Measurements from ENCODE around the gene NCAPG2. TPM values are rescaled to one million over a fixed set of nuclear protein-coding genes. Genes with fewer than 3 reads are reported as not detected.
A peak's percentile ranks its signal among the peaks of the same experiment; 100 is the strongest.

Gene NCAPG2
- total RNA-seq, 1 experiment from 2014 or later: 99.2 TPM

DNA sequence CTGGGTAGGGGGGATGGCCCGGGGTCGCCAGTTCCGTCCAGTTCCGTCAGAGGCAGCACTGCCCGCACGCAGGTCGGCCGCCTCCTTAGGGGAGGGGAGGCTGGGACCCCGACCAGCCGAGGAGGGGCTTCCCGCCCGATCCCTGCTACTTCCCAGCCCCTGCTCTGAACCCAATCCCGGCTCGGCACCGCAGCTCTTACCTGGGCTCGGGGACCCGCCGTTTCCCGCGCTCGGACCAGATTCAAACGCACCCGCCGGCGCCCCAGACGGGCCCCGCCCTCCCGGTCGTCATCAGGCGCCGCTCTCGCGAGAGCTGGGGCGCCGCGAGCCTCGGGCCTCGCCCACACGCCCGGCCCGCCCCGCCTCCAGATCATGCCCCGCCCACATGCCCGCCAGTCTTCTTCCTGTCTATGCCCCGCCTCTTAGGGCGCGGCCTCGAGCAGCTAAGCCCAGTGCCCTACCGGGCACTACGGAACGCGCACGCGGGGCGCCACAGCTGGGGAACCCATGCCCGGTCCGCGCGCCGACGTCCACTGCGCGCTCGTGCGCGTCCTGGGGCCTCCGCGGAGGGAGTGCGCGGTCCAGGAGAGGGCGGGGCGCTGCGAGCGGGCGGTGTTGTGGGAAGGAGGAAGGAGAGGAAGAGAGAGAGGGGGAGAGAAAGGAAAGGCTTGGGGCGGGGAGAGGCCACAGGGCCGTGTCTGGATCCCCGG, at the start of gene NCAPG2 (continued):
- TF ChIP-seq, protein P1, sequence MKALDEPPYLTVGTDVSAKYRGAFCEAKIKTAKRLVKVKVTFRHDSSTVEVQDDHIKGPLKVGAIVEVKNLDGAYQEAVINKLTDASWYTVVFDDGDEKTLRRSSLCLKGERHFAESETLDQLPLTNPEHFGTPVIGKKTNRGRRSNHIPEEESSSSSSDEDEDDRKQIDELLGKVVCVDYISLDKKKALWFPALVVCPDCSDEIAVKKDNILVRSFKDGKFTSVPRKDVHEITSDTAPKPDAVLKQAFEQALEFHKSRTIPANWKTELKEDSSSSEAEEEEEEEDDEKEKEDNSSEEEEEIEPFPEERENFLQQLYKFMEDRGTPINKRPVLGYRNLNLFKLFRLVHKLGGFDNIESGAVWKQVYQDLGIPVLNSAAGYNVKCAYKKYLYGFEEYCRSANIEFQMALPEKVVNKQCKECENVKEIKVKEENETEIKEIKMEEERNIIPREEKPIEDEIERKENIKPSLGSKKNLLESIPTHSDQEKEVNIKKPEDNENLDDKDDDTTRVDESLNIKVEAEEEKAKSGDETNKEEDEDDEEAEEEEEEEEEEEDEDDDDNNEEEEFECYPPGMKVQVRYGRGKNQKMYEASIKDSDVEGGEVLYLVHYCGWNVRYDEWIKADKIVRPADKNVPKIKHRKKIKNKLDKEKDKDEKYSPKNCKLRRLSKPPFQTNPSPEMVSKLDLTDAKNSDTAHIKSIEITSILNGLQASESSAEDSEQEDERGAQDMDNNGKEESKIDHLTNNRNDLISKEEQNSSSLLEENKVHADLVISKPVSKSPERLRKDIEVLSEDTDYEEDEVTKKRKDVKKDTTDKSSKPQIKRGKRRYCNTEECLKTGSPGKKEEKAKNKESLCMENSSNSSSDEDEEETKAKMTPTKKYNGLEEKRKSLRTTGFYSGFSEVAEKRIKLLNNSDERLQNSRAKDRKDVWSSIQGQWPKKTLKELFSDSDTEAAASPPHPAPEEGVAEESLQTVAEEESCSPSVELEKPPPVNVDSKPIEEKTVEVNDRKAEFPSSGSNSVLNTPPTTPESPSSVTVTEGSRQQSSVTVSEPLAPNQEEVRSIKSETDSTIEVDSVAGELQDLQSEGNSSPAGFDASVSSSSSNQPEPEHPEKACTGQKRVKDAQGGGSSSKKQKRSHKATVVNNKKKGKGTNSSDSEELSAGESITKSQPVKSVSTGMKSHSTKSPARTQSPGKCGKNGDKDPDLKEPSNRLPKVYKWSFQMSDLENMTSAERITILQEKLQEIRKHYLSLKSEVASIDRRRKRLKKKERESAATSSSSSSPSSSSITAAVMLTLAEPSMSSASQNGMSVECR (CRISPR knock-in tag; IDR thresholded peaks at IDR 0.05; ENCODE audit: borderline replicate concordance): peak; percentile 54; the same call in 1 of the 2 replicates
- TF ChIP-seq, protein P2, sequence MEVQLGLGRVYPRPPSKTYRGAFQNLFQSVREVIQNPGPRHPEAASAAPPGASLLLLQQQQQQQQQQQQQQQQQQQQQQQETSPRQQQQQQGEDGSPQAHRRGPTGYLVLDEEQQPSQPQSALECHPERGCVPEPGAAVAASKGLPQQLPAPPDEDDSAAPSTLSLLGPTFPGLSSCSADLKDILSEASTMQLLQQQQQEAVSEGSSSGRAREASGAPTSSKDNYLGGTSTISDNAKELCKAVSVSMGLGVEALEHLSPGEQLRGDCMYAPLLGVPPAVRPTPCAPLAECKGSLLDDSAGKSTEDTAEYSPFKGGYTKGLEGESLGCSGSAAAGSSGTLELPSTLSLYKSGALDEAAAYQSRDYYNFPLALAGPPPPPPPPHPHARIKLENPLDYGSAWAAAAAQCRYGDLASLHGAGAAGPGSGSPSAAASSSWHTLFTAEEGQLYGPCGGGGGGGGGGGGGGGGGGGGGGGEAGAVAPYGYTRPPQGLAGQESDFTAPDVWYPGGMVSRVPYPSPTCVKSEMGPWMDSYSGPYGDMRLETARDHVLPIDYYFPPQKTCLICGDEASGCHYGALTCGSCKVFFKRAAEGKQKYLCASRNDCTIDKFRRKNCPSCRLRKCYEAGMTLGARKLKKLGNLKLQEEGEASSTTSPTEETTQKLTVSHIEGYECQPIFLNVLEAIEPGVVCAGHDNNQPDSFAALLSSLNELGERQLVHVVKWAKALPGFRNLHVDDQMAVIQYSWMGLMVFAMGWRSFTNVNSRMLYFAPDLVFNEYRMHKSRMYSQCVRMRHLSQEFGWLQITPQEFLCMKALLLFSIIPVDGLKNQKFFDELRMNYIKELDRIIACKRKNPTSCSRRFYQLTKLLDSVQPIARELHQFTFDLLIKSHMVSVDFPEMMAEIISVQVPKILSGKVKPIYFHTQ (CRISPR knock-in tag; IDR thresholded peaks at IDR 0.05): no peak
- TF ChIP-seq, protein P3, sequence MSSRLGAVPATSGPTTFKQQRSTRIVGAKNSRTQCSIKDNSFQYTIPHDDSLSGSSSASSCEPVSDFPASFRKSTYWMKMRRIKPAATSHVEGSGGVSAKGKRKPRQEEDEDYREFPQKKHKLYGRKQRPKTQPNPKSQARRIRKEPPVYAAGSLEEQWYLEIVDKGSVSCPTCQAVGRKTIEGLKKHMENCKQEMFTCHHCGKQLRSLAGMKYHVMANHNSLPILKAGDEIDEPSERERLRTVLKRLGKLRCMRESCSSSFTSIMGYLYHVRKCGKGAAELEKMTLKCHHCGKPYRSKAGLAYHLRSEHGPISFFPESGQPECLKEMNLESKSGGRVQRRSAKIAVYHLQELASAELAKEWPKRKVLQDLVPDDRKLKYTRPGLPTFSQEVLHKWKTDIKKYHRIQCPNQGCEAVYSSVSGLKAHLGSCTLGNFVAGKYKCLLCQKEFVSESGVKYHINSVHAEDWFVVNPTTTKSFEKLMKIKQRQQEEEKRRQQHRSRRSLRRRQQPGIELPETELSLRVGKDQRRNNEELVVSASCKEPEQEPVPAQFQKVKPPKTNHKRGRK (CRISPR knock-in tag; IDR thresholded peaks at IDR 0.05; ENCODE audit: borderline replicate concordance): no peak
- TF ChIP-seq SMAD4 (CRISPR knock-in tag; IDR thresholded peaks at IDR 0.05) (no peak), OVOL2 (CRISPR knock-in tag; IDR thresholded peaks at IDR 0.05; ENCODE audit: borderline replicate concordance) (no peak), JUN (CRISPR knock-in tag; IDR thresholded peaks at IDR 0.05) (no peak), NR1H2 (CRISPR knock-in tag; IDR thresholded peaks at IDR 0.05) (no peak), GABPB1 (CRISPR knock-in tag; IDR thresholded peaks at IDR 0.05) (no peak), ETV6 (CRISPR knock-in tag; IDR thresholded peaks at IDR 0.05) (peak; percentile 89), JAZF1 (CRISPR knock-in tag; IDR thresholded peaks at IDR 0.05) (no peak), SP1 (CRISPR knock-in tag; conservative IDR thresholded peaks at IDR 0.05) (peak; percentile 94), HMGA2 (CRISPR knock-in tag; IDR thresholded peaks at IDR 0.05) (no peak), FOXK1 (CRISPR knock-in tag; IDR thresholded peaks at IDR 0.05) (peak; percentile 77), TCF7 (CRISPR knock-in tag; IDR thresholded peaks at IDR 0.05; ENCODE audit: low read depth) (no peak), ZNF121 (CRISPR knock-in tag; IDR thresholded peaks at IDR 0.05) (no peak), MYBL2 (CRISPR knock-in tag; IDR thresholded peaks at IDR 0.05) (peak; percentile 87; the same call in 1 of the 2 replicates)
- TF ChIP-seq, protein P4, sequence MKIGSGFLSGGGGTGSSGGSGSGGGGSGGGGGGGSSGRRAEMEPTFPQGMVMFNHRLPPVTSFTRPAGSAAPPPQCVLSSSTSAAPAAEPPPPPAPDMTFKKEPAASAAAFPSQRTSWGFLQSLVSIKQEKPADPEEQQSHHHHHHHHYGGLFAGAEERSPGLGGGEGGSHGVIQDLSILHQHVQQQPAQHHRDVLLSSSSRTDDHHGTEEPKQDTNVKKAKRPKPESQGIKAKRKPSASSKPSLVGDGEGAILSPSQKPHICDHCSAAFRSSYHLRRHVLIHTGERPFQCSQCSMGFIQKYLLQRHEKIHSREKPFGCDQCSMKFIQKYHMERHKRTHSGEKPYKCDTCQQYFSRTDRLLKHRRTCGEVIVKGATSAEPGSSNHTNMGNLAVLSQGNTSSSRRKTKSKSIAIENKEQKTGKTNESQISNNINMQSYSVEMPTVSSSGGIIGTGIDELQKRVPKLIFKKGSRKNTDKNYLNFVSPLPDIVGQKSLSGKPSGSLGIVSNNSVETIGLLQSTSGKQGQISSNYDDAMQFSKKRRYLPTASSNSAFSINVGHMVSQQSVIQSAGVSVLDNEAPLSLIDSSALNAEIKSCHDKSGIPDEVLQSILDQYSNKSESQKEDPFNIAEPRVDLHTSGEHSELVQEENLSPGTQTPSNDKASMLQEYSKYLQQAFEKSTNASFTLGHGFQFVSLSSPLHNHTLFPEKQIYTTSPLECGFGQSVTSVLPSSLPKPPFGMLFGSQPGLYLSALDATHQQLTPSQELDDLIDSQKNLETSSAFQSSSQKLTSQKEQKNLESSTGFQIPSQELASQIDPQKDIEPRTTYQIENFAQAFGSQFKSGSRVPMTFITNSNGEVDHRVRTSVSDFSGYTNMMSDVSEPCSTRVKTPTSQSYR (CRISPR knock-in tag; IDR thresholded peaks at IDR 0.05): peak; percentile 47; the same call in 1 of the 2 replicates
- TF ChIP-seq, protein P5, sequence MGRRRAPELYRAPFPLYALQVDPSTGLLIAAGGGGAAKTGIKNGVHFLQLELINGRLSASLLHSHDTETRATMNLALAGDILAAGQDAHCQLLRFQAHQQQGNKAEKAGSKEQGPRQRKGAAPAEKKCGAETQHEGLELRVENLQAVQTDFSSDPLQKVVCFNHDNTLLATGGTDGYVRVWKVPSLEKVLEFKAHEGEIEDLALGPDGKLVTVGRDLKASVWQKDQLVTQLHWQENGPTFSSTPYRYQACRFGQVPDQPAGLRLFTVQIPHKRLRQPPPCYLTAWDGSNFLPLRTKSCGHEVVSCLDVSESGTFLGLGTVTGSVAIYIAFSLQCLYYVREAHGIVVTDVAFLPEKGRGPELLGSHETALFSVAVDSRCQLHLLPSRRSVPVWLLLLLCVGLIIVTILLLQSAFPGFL (CRISPR knock-in tag; IDR thresholded peaks at IDR 0.05; ENCODE audit: borderline replicate concordance): no peak
- TF ChIP-seq, protein P6, sequence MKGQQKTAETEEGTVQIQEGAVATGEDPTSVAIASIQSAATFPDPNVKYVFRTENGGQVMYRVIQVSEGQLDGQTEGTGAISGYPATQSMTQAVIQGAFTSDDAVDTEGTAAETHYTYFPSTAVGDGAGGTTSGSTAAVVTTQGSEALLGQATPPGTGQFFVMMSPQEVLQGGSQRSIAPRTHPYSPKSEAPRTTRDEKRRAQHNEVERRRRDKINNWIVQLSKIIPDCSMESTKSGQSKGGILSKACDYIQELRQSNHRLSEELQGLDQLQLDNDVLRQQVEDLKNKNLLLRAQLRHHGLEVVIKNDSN (CRISPR knock-in tag; IDR thresholded peaks at IDR 0.05): 0 out of 2 replicates have a peak, but pooled peaks have one; percentile 17
- TF ChIP-seq, protein P7, sequence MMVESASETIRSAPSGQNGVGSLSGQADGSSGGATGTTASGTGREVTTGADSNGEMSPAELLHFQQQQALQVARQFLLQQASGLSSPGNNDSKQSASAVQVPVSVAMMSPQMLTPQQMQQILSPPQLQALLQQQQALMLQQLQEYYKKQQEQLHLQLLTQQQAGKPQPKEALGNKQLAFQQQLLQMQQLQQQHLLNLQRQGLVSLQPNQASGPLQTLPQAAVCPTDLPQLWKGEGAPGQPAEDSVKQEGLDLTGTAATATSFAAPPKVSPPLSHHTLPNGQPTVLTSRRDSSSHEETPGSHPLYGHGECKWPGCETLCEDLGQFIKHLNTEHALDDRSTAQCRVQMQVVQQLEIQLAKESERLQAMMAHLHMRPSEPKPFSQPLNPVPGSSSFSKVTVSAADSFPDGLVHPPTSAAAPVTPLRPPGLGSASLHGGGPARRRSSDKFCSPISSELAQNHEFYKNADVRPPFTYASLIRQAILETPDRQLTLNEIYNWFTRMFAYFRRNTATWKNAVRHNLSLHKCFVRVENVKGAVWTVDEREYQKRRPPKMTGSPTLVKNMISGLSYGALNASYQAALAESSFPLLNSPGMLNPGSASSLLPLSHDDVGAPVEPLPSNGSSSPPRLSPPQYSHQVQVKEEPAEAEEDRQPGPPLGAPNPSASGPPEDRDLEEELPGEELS (CRISPR knock-in tag; IDR thresholded peaks at IDR 0.05): peak; percentile 63
- TF ChIP-seq, protein P8, sequence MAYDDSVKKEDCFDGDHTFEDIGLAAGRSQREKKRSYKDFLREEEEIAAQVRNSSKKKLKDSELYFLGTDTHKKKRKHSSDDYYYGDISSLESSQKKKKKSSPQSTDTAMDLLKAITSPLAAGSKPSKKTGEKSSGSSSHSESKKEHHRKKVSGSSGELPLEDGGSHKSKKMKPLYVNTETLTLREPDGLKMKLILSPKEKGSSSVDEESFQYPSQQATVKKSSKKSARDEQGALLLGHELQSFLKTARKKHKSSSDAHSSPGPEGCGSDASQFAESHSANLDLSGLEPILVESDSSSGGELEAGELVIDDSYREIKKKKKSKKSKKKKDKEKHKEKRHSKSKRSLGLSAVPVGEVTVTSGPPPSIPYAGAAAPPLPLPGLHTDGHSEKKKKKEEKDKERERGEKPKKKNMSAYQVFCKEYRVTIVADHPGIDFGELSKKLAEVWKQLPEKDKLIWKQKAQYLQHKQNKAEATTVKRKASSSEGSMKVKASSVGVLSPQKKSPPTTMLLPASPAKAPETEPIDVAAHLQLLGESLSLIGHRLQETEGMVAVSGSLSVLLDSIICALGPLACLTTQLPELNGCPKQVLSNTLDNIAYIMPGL (CRISPR knock-in tag; IDR thresholded peaks at IDR 0.05): peak; percentile 23; the same call in 1 of the 2 replicates

Data from WTC11 (cell line).